HG02610 (cell line): ENCODE results near the gene ZNF75A.

Experiments used
- ATAC-seq: cut with Tn5 transposase; IDR thresholded peaks from one replicate; pipeline ENCODE4 v1.9.1; 2021; ENCODE audit warnings: mild to moderate bottlenecking, moderate library complexity; ENCODE audit not compliant: unreplicated experiment

The ZNF75A gene

GRCh38 chr16:3364774-3365427, 59.6 kb downstream of the ZNF75A start:
- peak; percentile 73 for ATAC-seq
